Measurements from ENCODE around the gene NAB1. TPM values are rescaled to one million over a fixed set of nuclear protein-coding genes. Genes with fewer than 3 reads are reported as not detected.

The NAB1 gene
- total and polyA plus RNA-seq, 2 donors (not counting 3 experiments of a cell fraction or from before 2014, with no cell fraction given): 7.5 to 36.1 TPM

GRCh38 chr2:190678444-190679162 lies 29.7 kb downstream of the NAB1 start:
- Histone ChIP-seq H3K4me3 (replicated peaks in 1 of 3; ENCODE audit: insufficient read depth in 1 of 3, low read depth in 1 of 3, low read length in 3 of 3) (peak overlapping the region in 1 of 3 experiments; percentile 22), H4K20me1 (replicated peaks; ENCODE audit: control insufficient read depth, extremely low read depth, insufficient read depth, low read length) (no peaks in the 10 kb centered on the region), H3K27me3 (ENCODE audit: control insufficient read depth in 2 of 2, insufficient read depth in 2 of 2, low read length in 2 of 2) (no peaks in the 10 kb centered on the region), H3K4me2 (ENCODE audit: insufficient read depth, low read length) (peak overlapping the region; percentile 42), H3K9me3 (replicated peaks; ENCODE audit: control insufficient read depth, insufficient read depth, low read length) (no peaks in the 10 kb centered on the region), H3K9me1 (replicated peaks; ENCODE audit: control insufficient read depth, extremely low read depth, insufficient read depth, low read length) (no peaks in the 10 kb centered on the region), H2AFZ (ENCODE audit: low read depth, low read length) (no peak overlapping the region), H3K4me1 (ENCODE audit: control insufficient read depth, extremely low read depth, insufficient read depth, low read length) (peaks cover 40% of the 10 kb centered on the region), H3K9ac (replicated peaks; ENCODE audit: extremely low read depth, insufficient read depth, low read length) (no peak overlapping the region), H3K27ac (ENCODE audit: insufficient read depth, low read depth, low read length) (peak overlapping the region; percentile 49), H3K79me2 (ENCODE audit: control insufficient read depth, insufficient read depth, low read length) (peaks cover 2% of the 10 kb centered on the region), H3K36me3 (ENCODE audit: control insufficient read depth in 2 of 2, extremely low read depth in 1 of 2, insufficient read depth in 2 of 2, low read length in 2 of 2) (peaks cover 0 to 9% of the 10 kb centered on the region in 2 experiments)
- POLR2A ChIA-PET: interaction anchor here (1.5 kb wide), 1 partner anchor 28 kb away, joined by 4 read pairs; no protein-coding TSS in a partner anchor
- peak; percentile 21 for FAIRE-seq
- dilution Hi-C loops (cut with MboI; ENCODE audit: extremely low pct_ligation_motif_present, low sequenced_read_pairs): no loop called here
- peak; percentile 74 for DNase-seq (ENCODE audit: low read depth, low spot score)
- intact Hi-C loops (cut with micrococcal nuclease): no loop called here
- no TSS peak for BruUV-seq (replicated peaks)
- CTCF ChIA-PET: interaction anchor here (0.9 to 2.4 kb wide), 7 partner anchors 13 to 590 kb away, joined by 3 to 10 read pairs (median 3); no protein-coding TSS in a partner anchor
- TF ChIP-seq GATA2 (IDR thresholded peaks at IDR 0.05; ENCODE audit: insufficient read depth, insufficient read length, low read depth, low read length) (peak; percentile 34), CTCF (IDR thresholded peaks at IDR 0.05; ENCODE audit: extremely low read depth in 1 of 2, insufficient read depth in 1 of 2, low read depth in 1 of 2, low read length in 2 of 2) (no peak), POLR2A (IDR thresholded peaks at IDR 0.05; ENCODE audit: low read depth, low read length) (no peak), EZH2 (IDR thresholded peaks at IDR 0.05; ENCODE audit: borderline replicate concordance, low read depth, low read length, severe bottlenecking) (no peak), POLR2AphosphoS5 (IDR thresholded peaks at IDR 0.05; ENCODE audit: insufficient read depth, low read depth, low read length) (no peak), MAX (IDR thresholded peaks at IDR 0.05; ENCODE audit: insufficient read depth, insufficient read length) (no peak), JUN (IDR thresholded peaks at IDR 0.05; ENCODE audit: borderline replicate concordance, insufficient read depth, insufficient read length, low read depth) (no peak)

All from endothelial cell of umbilical vein (primary cell).